CD14-positive monocyte (primary cell): Measurements from ENCODE around the gene NOP9. TPM values are rescaled to one million over a fixed set of nuclear protein-coding genes. Genes with fewer than 3 reads are reported as not detected.

Source experiments
- DNase-seq, 3 donors: peaks; one replicate each; pipeline ENCODE4 v3.0.0-alpha.2; 2011 to 2022
- H2AFZ ChIP-seq: 2 replicates; pipeline ENCODE4 v1.6.0; 2012; ENCODE audit warnings: mild to moderate bottlenecking, low read depth, low read length, inconsistent platforms; ENCODE audit not compliant: insufficient read depth, poor library complexity, severe bottlenecking
- H3K27ac ChIP-seq, 2 donors: 1 replicate in 1 of 2; 2 replicates in 1 of 2; pipeline ENCODE4 v1.5.1; 2012 to 2013; ENCODE audit warnings: low read length in 2 of 2, control low read depth in 1 of 2, inconsistent platforms in 1 of 2, low read depth in 1 of 2, mild to moderate bottlenecking in 1 of 2
- H3K27me3 ChIP-seq, 2 donors: one replicate each; pipeline versions ENCODE4 v1.6.0 to v1.6.1; 2011 to 2013; ENCODE audit warnings: low read length in 2 of 2; ENCODE audit not compliant: control insufficient read depth in 2 of 2, insufficient read depth in 2 of 2
- H3K36me3 ChIP-seq, 2 donors: replicated peaks in 1 of 2; 1 replicate in 1 of 2; 2 replicates in 1 of 2; pipeline versions ENCODE4 v1.5.1 to v1.6.1; 2012 to 2013; ENCODE audit warnings: low read length in 2 of 2, control low read depth in 1 of 2, inconsistent platforms in 1 of 2, mild to moderate bottlenecking in 1 of 2; ENCODE audit not compliant: insufficient read depth in 2 of 2, control insufficient read depth in 1 of 2
- H3K4me1 ChIP-seq, 2 donors: 1 replicate in 1 of 2; 2 replicates in 1 of 2; pipeline versions ENCODE4 v1.5.1 to v1.6.1; 2012 to 2013; ENCODE audit warnings: low read length in 2 of 2, control low read depth in 1 of 2, inconsistent platforms in 1 of 2, mild to moderate bottlenecking in 1 of 2, moderate library complexity in 1 of 2; ENCODE audit not compliant: insufficient read depth in 2 of 2, control insufficient read depth in 1 of 2
- H3K4me2 ChIP-seq: replicated peaks from 2 replicates; pipeline ENCODE3; 2012; ENCODE audit warnings: low read length, moderate library complexity, mild to moderate bottlenecking; ENCODE audit not compliant: poor library complexity, severe bottlenecking; ENCODE audit errors: extremely low read depth
- H3K4me3 ChIP-seq, 3 experiments: fragments of 200-600 bp in 1 of 3; sonication (generic) in 1 of 3; replicated peaks in 1 of 3; 1 replicate in 2 of 3; 2 replicates in 1 of 3; pipeline ENCODE4 v1.5.1; 2011 to 2013; ENCODE audit warnings: low read length in 3 of 3, mild to moderate bottlenecking in 3 of 3, control low read depth in 2 of 3, low read depth in 2 of 3, inconsistent platforms in 1 of 3, moderate library complexity in 1 of 3
- H3K79me2 ChIP-seq: 2 replicates; pipeline ENCODE4 v1.6.0; 2012; ENCODE audit warnings: mild to moderate bottlenecking, control low read depth, inconsistent platforms, low read length, moderate library complexity; ENCODE audit not compliant: insufficient read depth
- H3K9ac ChIP-seq: 2 replicates; pipeline ENCODE4 v1.6.0; 2017; ENCODE audit warnings: low read length, mild to moderate bottlenecking; ENCODE audit not compliant: insufficient read depth, poor library complexity, severe bottlenecking
- H3K9me3 ChIP-seq, 2 donors: replicated peaks in 1 of 2; 1 replicate in 1 of 2; 2 replicates in 1 of 2; pipeline versions ENCODE4 v1.5.1 to v1.6.1; 2012 to 2013; ENCODE audit warnings: low read length in 2 of 2, control low read depth in 1 of 2; ENCODE audit not compliant: control insufficient read depth in 1 of 2, insufficient read depth in 1 of 2
- H4K20me1 ChIP-seq: 2 replicates; pipeline ENCODE4 v1.6.0; 2012; ENCODE audit warnings: mild to moderate bottlenecking, low read length, control low read depth, moderate library complexity; ENCODE audit not compliant: insufficient read depth
- H3K27ac Mint-ChIP-seq, 7 donors: one replicate each; pipeline ENCODE4 v1.8.0; 2020; ENCODE audit warnings: mild to moderate bottlenecking in 7 of 7, mixed read lengths in 7 of 7, moderate library complexity in 6 of 7, inconsistent platforms in 2 of 7
- H3K27me3 Mint-ChIP-seq, 3 donors: one replicate each; pipeline ENCODE4 v1.8.0; 2021 to 2022; ENCODE audit warnings: low read depth in 3 of 3, mild to moderate bottlenecking in 3 of 3, mixed read lengths in 3 of 3, moderate library complexity in 3 of 3, inconsistent platforms in 1 of 3
- H3K36me3 Mint-ChIP-seq, 2 donors: one replicate each; pipeline ENCODE4 v1.8.0; 2020; ENCODE audit warnings: mixed read lengths in 2 of 2, inconsistent platforms in 1 of 2, mild to moderate bottlenecking in 1 of 2
- H3K4me1 Mint-ChIP-seq: one replicate; pipeline ENCODE4 v1.8.0; 2020; ENCODE audit warnings: mild to moderate bottlenecking, mixed read lengths
- H3K4me3 Mint-ChIP-seq, 2 donors: one replicate each; pipeline ENCODE4 v1.8.0; 2020; ENCODE audit warnings: mild to moderate bottlenecking in 2 of 2, mixed read lengths in 2 of 2, moderate library complexity in 1 of 2
- H3K9me3 Mint-ChIP-seq, 7 donors: one replicate each; pipeline ENCODE4 v1.8.0; 2020 to 2022; ENCODE audit warnings: mixed read lengths in 7 of 7, mild to moderate bottlenecking in 6 of 7, moderate library complexity in 6 of 7, inconsistent platforms in 2 of 7
- CTCF ChIP-seq: fragments of 200-600 bp; IDR thresholded peaks from one replicate; pipeline ENCODE4 v1.8.0; 2022; ENCODE audit warnings: antibody characterized with exemption, mild to moderate bottlenecking
- WGBS: methylation state at CpG from one replicate; pipeline ENCODE4 v1.1.5; 2013; ENCODE audit warnings: missing lambda C conversion rate; ENCODE audit not compliant: insufficient coverage; 5-methylcytosine and 5-hydroxymethylcytosine counted together
- intact Hi-C, 2 donors: fragments of 100-400 bp; cut with micrococcal nuclease; formaldehyde crosslinking; loops; one replicate each; pipeline versions ENCODE4 v1.15.0 to v1.15.1; 2023
- polyA plus RNA-seq, 3 donors: library from polyadenylated mRNA; depleted of rRNA in 1 of 3; unstranded in 2 of 3; stranded (reverse) in 1 of 3; fragments of 300-500 nt in 2 of 3; fragments of >200 nt in 1 of 3; fragmentation: Illumina TruSeq in 2 of 3; gene quantifications; 1 replicate in 2 of 3; 2 replicates in 1 of 3; pipeline ENCODE4 v1.2.3, GENCODE V29; 2012 to 2021

Gene NOP9
- polyA plus RNA-seq, 3 donors: 1.2 to 16.6 (median 1.3) TPM

GRCh38 chr14:24310265-24310645 lies 10.6 kb downstream of the NOP9 start:
- Mint-ChIP-seq H3K27ac (peak overlapping the region; percentile 78 to 92 (median 89)), H3K4me3 (peak overlapping the region; percentile 81 to 95), H3K27me3 (no peaks in the 10 kb centered on the region), H3K9me3 (peaks cover 0 to 2% (median 0%) of the 10 kb centered on the region in 7 donors), H3K36me3 (peaks cover 45 to 52% of the 10 kb centered on the region in 2 donors), H3K4me1 (peaks cover 74% of the 10 kb centered on the region)
- Histone ChIP-seq H3K4me1 (peaks cover 71 to 78% of the 10 kb centered on the region in 2 donors), H3K4me2 (peak overlapping the region; percentile 93), H3K36me3 (peaks cover 30 to 39% of the 10 kb centered on the region in 2 donors), H3K4me3 (peak overlapping the region; percentile 51 to 84 (median 57)), H3K9ac (peak overlapping the region; percentile 67), H2AFZ (peak overlapping the region; percentile 29), H4K20me1 (peaks cover 51% of the 10 kb centered on the region), H3K27ac (peak overlapping the region; percentile 56 to 89), H3K79me2 (peaks cover 88% of the 10 kb centered on the region), H3K27me3 (no peaks in the 10 kb centered on the region), H3K9me3 (no peaks in the 10 kb centered on the region)
- intact Hi-C loops: loop anchor here in 1 of 2 donors (5.0 kb wide), 2 partner anchors 33 to 78 kb away; partner anchors contain the start of genes GMPR2 and NEDD8
- no peak for TF ChIP-seq CTCF
- DNase-seq: no peak
- 3% methylated on average over 4 of the region's 5 CpGs for WGBS

- Histone ChIP-seq H3K79me2 (peaks cover 88% of the 10 kb centered on the region), H3K27ac (peak within 1 kb of the TSS; percentile 85 to 89), H3K27me3 (no peaks in the 10 kb centered on the region), H2AFZ (peak within 1 kb of the TSS; percentile 80), H3K9me3 (no peaks in the 10 kb centered on the region), H3K4me1 (peaks cover 78 to 85% of the 10 kb centered on the region in 2 donors), H3K4me3 (peak within 1 kb of the TSS; percentile 51 to 84 (median 57)), H3K9ac (peak within 1 kb of the TSS; percentile 67), H3K36me3 (peaks cover 23 to 33% of the 10 kb centered on the region in 2 donors), H3K4me2 (peak within 1 kb of the TSS; percentile 93), H4K20me1 (peaks cover 44% of the 10 kb centered on the region)
- H3K27me3 Mint-ChIP-seq: no peaks in the 10 kb centered on the region
- peak within 1 kb of the TSS; percentile 81 to 95 for H3K4me3 Mint-ChIP-seq
- peaks cover 81% of the 10 kb centered on the region for H3K4me1 Mint-ChIP-seq
- peak within 1 kb of the TSS; percentile 95 to 99 (median 98) for H3K27ac Mint-ChIP-seq
- peak; percentile 41 to 68 (median 55) for DNase-seq
- 8% methylated on average over 99 of the region's 99 CpGs for WGBS
- peaks cover 43 to 52% of the 10 kb centered on the region in 2 donors for H3K36me3 Mint-ChIP-seq
- intact Hi-C loops: loop anchor here in 1 of 2 donors (5.0 kb wide), 2 partner anchors 34 to 79 kb away; partner anchors contain the start of genes GMPR2 and NEDD8
- peaks cover 0 to 2% (median 0%) of the 10 kb centered on the region in 7 donors for H3K9me3 Mint-ChIP-seq
- TF ChIP-seq CTCF: peak; percentile 45
Observed at GRCh38 chr14:24310646-24311604, 11.3 kb downstream of the NOP9 start, which contains the start of gene LTB4R. Gene LTB4R (plus strand): TSS chr14:24311502. CDS start chr14:24315652, 4,150 bp downstream.
